ENCODE data around the gene PPP2R2C. TPM values are rescaled to one million over a fixed set of nuclear protein-coding genes. Genes with fewer than 3 reads are reported as not detected.

The PPP2R2C gene
- total and polyA plus RNA-seq, 5 experiments from 2014 or later: not detected

GRCh38 chr4:6441202-6441582, 31.2 kb downstream of the PPP2R2C start:
- POLR2A ChIA-PET: no interaction called here

GRCh38 chr4:6440506-6441201, 31.8 kb downstream of the PPP2R2C start:
- peak in 1 of 10 donors; percentile 43 for DNase-seq
- peaks cover 0 to 2% (median under 1%) of the 10 kb centered on the region in 4 donors for H3K4me1 Mint-ChIP-seq

More at GRCh38 chr4:6441202-6441582, 31.2 kb downstream of the PPP2R2C start:
- peaks cover 0 to 4% (median 0%) of the 10 kb centered on the region in 9 donors for H3K9me3 Mint-ChIP-seq
- ATAC-seq: no peak
- H3K27ac Mint-ChIP-seq: no peak overlapping the region
- no peaks in the 10 kb centered on the region for H3K36me3 Mint-ChIP-seq
- no peak overlapping the region for H3K4me3 Mint-ChIP-seq
- peaks cover 7 to 46% (median 17%) of the 10 kb centered on the region in 5 donors for H3K27me3 Mint-ChIP-seq
- H3K4me1 Mint-ChIP-seq: peaks cover 0 to 2% (median under 1%) of the 10 kb centered on the region in 4 donors
- peak in 1 of 10 donors; percentile 50 for DNase-seq

GRCh38 chr4:6439120-6439762, 33.2 kb downstream of the PPP2R2C start:
- H3K4me3 Mint-ChIP-seq: no peak overlapping the region
- H3K9me3 Mint-ChIP-seq: peaks cover 5 to 23% (median 13%) of the 10 kb centered on the region in 9 donors
- DNase-seq (peak in 1 of 10 donors; percentile 13), ATAC-seq (no peak)
- H3K27ac Mint-ChIP-seq: no peak overlapping the region
- H3K36me3 Mint-ChIP-seq: peaks cover 0 to 6% (median 0%) of the 10 kb centered on the region in 3 donors
- peaks cover 0 to 2% (median 0%) of the 10 kb centered on the region in 4 donors for H3K4me1 Mint-ChIP-seq
- H3K27me3 Mint-ChIP-seq: peaks cover 7 to 46% (median 14%) of the 10 kb centered on the region in 5 donors
- POLR2A ChIA-PET: no interaction called here

More at GRCh38 chr4:6440506-6441201, 31.8 kb downstream of the PPP2R2C start:
- POLR2A ChIA-PET: no interaction called here
- Mint-ChIP-seq H3K9me3 (peaks cover 0 to 9% (median 3%) of the 10 kb centered on the region in 9 donors), H3K4me3 (no peak overlapping the region), H3K36me3 (no peaks in the 10 kb centered on the region), H3K27ac (no peak overlapping the region), H3K27me3 (peaks cover 7 to 46% (median 14%) of the 10 kb centered on the region in 5 donors)
- ATAC-seq: no peak

- Mint-ChIP-seq H3K27me3 (peaks cover 5 to 38% (median 12%) of the 10 kb centered on the region in 5 donors), H3K9me3 (peaks cover 5 to 29% (median 13%) of the 10 kb centered on the region in 9 donors), H3K4me1 (no peaks in the 10 kb centered on the region), H3K27ac (no peak overlapping the region), H3K4me3 (no peak overlapping the region), H3K36me3 (peaks cover 0 to 6% (median 0%) of the 10 kb centered on the region in 3 donors)
- POLR2A ChIA-PET: no interaction called here
- DNase-seq (peak in 1 of 10 donors; percentile 6), ATAC-seq (no peak)
Measured at GRCh38 chr4:6437826-6438238, 34.6 kb downstream of the PPP2R2C start.

- H3K4me1 Mint-ChIP-seq: no peaks in the 10 kb centered on the region
- ATAC-seq: no peak
- POLR2A ChIA-PET: no interaction called here
Measured at GRCh38 chr4:6435010-6435409, 37.4 kb downstream of the PPP2R2C start.

GRCh38 chr4:6430927-6431326, 41.5 kb downstream of the PPP2R2C start:
- DNase-seq (peak in 1 of 10 donors; percentile 46), ATAC-seq (no peak)
- Mint-ChIP-seq H3K27ac (no peak overlapping the region), H3K36me3 (peaks cover 0 to 6% (median 0%) of the 10 kb centered on the region in 3 donors), H3K4me3 (no peak overlapping the region), H3K9me3 (peaks cover 5 to 27% (median 13%) of the 10 kb centered on the region in 9 donors), H3K4me1 (no peaks in the 10 kb centered on the region), H3K27me3 (peaks cover 0 to 10% (median 1%) of the 10 kb centered on the region in 5 donors)
- POLR2A ChIA-PET: no interaction called here

More at GRCh38 chr4:6435010-6435409, 37.4 kb downstream of the PPP2R2C start:
- Mint-ChIP-seq H3K4me3 (no peak overlapping the region), H3K27me3 (peaks cover 4 to 14% (median 9%) of the 10 kb centered on the region in 5 donors), H3K27ac (no peak overlapping the region), H3K36me3 (peaks cover 0 to 6% (median 0%) of the 10 kb centered on the region in 3 donors), H3K9me3 (peaks cover 7 to 28% (median 13%) of the 10 kb centered on the region in 9 donors)
- no peak for DNase-seq

GRCh38 chr4:6427439-6428090, 44.8 kb downstream of the PPP2R2C start:
- POLR2A ChIA-PET: no interaction called here
- Mint-ChIP-seq H3K4me3 (no peak overlapping the region), H3K27me3 (peaks cover 2 to 19% (median 9%) of the 10 kb centered on the region in 5 donors), H3K9me3 (peaks cover 0 to 5% (median 0%) of the 10 kb centered on the region in 9 donors), H3K27ac (peak overlapping the region in 1 of 10 donors; percentile 62), H3K36me3 (no peaks in the 10 kb centered on the region), H3K4me1 (no peaks in the 10 kb centered on the region)
- no peak for ATAC-seq
- peak in 1 of 10 donors; percentile 32 for DNase-seq

GRCh38 chr4:6426571-6427438, 45.6 kb downstream of the PPP2R2C start:
- peak overlapping the region in 1 of 10 donors; percentile 62 for H3K27ac Mint-ChIP-seq
- POLR2A ChIA-PET: no interaction called here
- H3K4me3 Mint-ChIP-seq: no peak overlapping the region
- no peaks in the 10 kb centered on the region for H3K36me3 Mint-ChIP-seq
- H3K9me3 Mint-ChIP-seq: no peaks in the 10 kb centered on the region
- ATAC-seq (no peak), DNase-seq (peak in 1 of 10 donors; percentile 23)
- peaks cover 2 to 19% (median 9%) of the 10 kb centered on the region in 5 donors for H3K27me3 Mint-ChIP-seq
- no peaks in the 10 kb centered on the region for H3K4me1 Mint-ChIP-seq

GRCh38 chr4:6425911-6426310, 46.5 kb downstream of the PPP2R2C start:
- H3K4me1 Mint-ChIP-seq: no peaks in the 10 kb centered on the region

GRCh38 chr4:6425336-6425735, 47.1 kb downstream of the PPP2R2C start:
- no peak for ATAC-seq
- no peaks in the 10 kb centered on the region for H3K4me1 Mint-ChIP-seq
- H3K36me3 Mint-ChIP-seq: no peaks in the 10 kb centered on the region
- POLR2A ChIA-PET: no interaction called here
- H3K9me3 Mint-ChIP-seq: no peaks in the 10 kb centered on the region
- no peak overlapping the region for H3K27ac Mint-ChIP-seq
- peak in 2 of 10 donors; percentile 12 to 34 for DNase-seq
- H3K4me3 Mint-ChIP-seq: no peak overlapping the region
- peaks cover 2 to 16% (median 10%) of the 10 kb centered on the region in 5 donors for H3K27me3 Mint-ChIP-seq

More at GRCh38 chr4:6425911-6426310, 46.5 kb downstream of the PPP2R2C start:
- Mint-ChIP-seq H3K36me3 (no peaks in the 10 kb centered on the region), H3K9me3 (no peaks in the 10 kb centered on the region), H3K27me3 (peaks cover 2 to 16% (median 9%) of the 10 kb centered on the region in 5 donors), H3K4me3 (no peak overlapping the region), H3K27ac (no peak overlapping the region)
- POLR2A ChIA-PET: no interaction called here
- DNase-seq (no peak), ATAC-seq (no peak)

GRCh38 chr4:6424425-6424824, 48.0 kb downstream of the PPP2R2C start:
- no peak for ATAC-seq
- H3K36me3 Mint-ChIP-seq: no peaks in the 10 kb centered on the region
- no peaks in the 10 kb centered on the region for H3K4me1 Mint-ChIP-seq
- no peak overlapping the region for H3K27ac Mint-ChIP-seq
- no peak overlapping the region for H3K4me3 Mint-ChIP-seq
- no peaks in the 10 kb centered on the region for H3K9me3 Mint-ChIP-seq
- peaks cover 2 to 22% (median 14%) of the 10 kb centered on the region in 5 donors for H3K27me3 Mint-ChIP-seq
- DNase-seq: peak in 1 of 10 donors; percentile 44
- POLR2A ChIA-PET: no interaction called here

GRCh38 chr4:6423575-6423974, 48.8 kb downstream of the PPP2R2C start:
- POLR2A ChIA-PET: no interaction called here
- H3K27ac Mint-ChIP-seq: no peak overlapping the region
- peaks cover 2 to 24% (median 14%) of the 10 kb centered on the region in 5 donors for H3K27me3 Mint-ChIP-seq
- DNase-seq (no peak), ATAC-seq (no peak)
- H3K4me3 Mint-ChIP-seq: no peak overlapping the region
- H3K9me3 Mint-ChIP-seq: no peaks in the 10 kb centered on the region
- no peaks in the 10 kb centered on the region for H3K36me3 Mint-ChIP-seq
- no peaks in the 10 kb centered on the region for H3K4me1 Mint-ChIP-seq

All from naive thymus-derived CD8-positive, alpha-beta T cell (primary cell).